ENCODE data around the gene PRKCE.

DNA sequence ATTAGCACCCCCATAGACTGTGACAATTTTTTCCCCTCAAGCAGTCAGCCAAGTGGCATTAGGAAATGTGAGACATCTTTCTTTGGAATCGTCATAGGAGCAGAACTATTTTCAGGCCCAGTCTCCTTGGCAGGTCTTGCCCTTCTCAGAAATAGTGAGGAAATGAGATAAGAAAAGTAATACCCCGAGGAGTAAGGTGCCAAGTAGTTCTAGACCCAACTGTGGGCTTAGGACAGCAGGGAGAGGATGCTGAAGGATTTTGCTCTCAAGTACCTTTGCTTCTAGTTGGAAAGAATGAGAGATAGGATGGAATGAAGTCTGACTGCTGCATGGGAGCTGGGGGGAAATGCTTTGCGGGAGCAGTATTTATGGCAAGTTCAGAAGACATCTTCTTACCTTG is 31.8 kb downstream of the PRKCE start:
- TF ChIP-seq, protein P1, sequence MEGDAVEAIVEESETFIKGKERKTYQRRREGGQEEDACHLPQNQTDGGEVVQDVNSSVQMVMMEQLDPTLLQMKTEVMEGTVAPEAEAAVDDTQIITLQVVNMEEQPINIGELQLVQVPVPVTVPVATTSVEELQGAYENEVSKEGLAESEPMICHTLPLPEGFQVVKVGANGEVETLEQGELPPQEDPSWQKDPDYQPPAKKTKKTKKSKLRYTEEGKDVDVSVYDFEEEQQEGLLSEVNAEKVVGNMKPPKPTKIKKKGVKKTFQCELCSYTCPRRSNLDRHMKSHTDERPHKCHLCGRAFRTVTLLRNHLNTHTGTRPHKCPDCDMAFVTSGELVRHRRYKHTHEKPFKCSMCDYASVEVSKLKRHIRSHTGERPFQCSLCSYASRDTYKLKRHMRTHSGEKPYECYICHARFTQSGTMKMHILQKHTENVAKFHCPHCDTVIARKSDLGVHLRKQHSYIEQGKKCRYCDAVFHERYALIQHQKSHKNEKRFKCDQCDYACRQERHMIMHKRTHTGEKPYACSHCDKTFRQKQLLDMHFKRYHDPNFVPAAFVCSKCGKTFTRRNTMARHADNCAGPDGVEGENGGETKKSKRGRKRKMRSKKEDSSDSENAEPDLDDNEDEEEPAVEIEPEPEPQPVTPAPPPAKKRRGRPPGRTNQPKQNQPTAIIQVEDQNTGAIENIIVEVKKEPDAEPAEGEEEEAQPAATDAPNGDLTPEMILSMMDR (IDR thresholded peaks at IDR 0.05; ENCODE audit: poor library complexity) = no peak
- TF ChIP-seq EZH2 (IDR thresholded peaks at IDR 0.05; ENCODE audit: borderline replicate concordance) (no peak), EZH2phosphoT487 (IDR thresholded peaks at IDR 0.05; ENCODE audit: low read depth, severe bottlenecking, unreplicated experiment) (no peak)
